Measurements from ENCODE around the gene ZNF212.
"Not testable (repeated sequence)": the region's sequence is repeated elsewhere in the genome, so short reads cannot be mapped to it uniquely, and the experiment has no call there.

ZNF212 gene

GRCh38 chr7:149255174-149255573 lies 15.7 kb downstream of the ZNF212 start:
- DNase-seq = no peak

- DNase-seq = no peak
Measured at GRCh38 chr7:149256568-149256967, 17.1 kb downstream of the ZNF212 start.

GRCh38 chr7:149257146-149257545 lies 17.7 kb downstream of the ZNF212 start:
- DNase-seq = no peak

DNA sequence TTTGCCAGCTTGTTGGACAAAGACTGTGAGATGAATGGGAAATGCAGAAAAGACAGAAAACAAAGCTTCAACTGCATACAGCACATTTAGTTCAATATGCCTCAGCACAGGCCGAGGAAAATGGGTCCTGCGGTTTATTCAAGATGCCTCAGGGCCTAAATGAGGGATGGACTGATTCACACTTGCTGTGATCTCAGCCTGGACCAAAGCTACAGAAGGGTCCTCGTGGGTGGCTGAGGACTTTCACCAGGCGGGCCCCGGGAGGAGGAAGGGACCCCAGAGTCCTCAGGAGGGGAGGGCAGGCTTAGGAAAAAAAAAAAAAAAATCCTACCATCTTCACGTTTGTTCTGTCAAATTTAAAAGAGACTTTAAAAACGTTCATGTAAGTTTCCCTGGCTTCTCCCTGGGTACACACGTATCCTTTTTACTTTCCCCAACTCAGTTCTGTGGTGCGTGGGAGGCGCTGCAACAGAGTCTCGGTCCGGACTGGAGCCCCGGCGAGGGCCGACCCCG lies 21.9 kb downstream of the ZNF212 start:
- DNase-seq = no peak

DNA sequence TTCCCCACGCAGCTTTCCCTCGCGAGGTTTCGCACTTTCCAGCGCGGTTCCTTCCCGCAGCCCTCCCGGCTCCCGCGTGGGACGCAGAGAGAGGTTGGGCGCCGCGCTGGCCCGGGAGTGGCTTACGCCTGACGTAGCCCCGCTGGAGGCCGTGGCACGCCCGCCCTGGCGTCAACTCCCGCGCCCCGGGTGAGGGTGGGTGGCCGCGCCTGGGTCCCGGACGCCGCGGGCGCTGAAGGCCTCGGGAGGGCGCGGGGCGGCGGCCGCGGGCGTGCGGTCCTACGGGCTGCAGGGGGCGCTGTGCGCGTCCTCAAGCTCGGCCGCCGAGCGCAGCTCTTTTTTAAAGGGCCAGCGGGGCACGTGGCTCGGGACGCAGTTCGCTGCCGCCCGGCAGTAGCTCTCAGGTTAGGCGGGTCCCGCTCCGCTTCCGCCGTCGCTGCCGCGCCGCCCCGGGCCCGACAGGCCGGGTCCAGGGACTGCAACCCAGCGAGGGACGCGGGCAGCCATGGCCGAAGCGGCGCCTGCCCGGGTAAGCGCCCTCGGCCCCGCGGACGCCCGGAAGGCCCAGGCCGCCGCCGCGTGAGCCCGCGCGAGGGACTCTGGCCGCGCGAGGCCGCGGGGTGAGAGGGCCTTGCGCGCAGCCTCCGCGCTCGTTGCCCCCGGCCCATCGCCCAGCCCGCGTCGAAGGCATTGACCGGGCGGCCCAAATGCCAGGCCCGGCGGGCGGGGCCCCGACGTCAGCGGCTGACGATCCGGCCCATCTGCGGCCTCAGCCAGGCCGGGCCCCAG lies 22.6 kb downstream of the ZNF212 start, which contains the start of gene ZNF783:
Gene ZNF783, plus strand, starts transcription at position 368 of the 789 bp plus-strand sequence. Its CDS starts 138 bp downstream, at position 506.
- peak; percentile 80 for DNase-seq

DNA sequence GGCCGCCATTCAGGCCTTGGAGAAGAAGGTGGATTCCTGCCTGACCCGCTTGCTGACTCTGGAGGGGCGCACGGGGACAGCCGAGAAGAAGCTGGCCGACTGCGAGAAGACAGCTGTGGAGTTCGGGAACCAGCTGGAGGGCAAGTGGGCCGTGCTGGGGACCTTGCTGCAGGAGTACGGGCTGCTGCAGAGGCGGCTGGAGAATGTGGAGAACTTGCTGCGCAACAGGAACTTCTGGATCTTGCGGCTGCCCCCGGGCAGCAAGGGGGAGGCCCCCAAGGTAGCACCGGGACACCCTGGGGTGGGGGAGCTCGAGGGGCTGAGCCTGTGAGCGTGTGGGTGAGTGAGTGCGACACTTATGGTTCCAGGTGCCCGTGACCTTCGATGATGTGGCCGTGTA lies 27.0 kb downstream of the ZNF212 start:
- DNase-seq = no peak

DNA sequence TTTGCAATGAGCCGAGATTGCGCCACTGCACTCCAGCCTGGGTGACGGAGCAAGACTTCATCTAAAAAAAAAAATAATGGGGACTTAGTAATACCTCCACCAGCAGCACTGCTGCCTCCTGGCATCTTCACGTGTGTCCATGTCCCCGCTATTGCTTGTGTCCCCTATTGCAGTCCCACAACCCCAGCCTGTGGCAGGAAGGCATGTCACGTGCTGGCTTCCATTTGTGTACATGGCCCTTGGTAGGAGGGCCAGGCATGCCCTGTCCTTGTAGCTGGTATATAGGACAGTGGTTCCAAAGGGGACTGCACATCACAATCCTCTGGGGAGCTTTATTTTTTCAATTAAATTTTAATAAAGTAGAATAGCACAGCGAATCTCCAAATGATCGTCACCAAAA lies 28.3 kb downstream of the ZNF212 start:
- no peak for DNase-seq

DNA sequence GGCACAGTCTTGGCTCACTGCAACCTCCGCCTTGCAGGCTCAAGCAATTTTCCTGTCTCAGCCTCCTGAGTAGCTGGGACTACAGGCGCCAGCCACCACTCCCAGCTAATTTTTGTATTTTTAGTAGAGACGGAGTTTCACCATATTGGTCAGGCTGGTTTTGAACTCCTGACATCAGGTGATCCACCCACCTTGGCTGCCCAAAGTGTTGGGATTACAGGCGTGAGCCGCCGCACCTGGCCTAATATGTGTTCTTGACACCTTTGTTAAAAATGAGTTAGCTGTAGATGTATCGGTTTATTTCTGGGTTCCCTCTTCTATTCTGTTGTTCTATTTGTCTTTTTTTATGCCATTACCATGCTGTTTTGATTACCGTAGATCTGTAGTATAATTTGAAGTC lies 35.0 kb downstream of the ZNF212 start:
- DNase-seq = not testable (repeated sequence)

DNA sequence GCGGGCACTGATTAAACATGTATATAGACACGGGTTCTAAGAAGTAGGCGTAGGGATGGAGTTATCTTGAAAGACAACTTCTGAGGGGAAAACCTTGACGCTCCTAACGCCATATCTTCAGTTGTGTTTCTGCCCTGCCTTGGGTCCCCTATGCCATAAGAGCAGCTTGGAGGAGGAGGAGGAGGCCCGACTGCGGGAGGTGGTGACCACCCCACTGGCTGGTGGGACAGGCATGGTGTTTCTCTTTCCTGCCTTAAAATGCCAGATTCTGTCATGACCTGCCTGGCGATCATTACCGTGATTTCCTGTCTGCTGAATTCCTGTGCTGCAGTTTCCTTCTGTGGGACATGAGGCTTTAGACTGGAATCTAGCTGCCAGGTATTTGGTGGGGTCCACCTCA lies 38.4 kb downstream of the ZNF212 start:
- DNase-seq = no peak

- no peak for DNase-seq
Measured at GRCh38 chr7:149278396-149278795, 38.9 kb downstream of the ZNF212 start.

- no peak for DNase-seq
Measured at GRCh38 chr7:149279111-149279743, 39.8 kb downstream of the ZNF212 start.

- DNase-seq = no peak
Measured at GRCh38 chr7:149280151-149280550, 40.7 kb downstream of the ZNF212 start.

- DNase-seq = no peak
Measured at GRCh38 chr7:149280661-149281507, 41.4 kb downstream of the ZNF212 start.

DNA sequence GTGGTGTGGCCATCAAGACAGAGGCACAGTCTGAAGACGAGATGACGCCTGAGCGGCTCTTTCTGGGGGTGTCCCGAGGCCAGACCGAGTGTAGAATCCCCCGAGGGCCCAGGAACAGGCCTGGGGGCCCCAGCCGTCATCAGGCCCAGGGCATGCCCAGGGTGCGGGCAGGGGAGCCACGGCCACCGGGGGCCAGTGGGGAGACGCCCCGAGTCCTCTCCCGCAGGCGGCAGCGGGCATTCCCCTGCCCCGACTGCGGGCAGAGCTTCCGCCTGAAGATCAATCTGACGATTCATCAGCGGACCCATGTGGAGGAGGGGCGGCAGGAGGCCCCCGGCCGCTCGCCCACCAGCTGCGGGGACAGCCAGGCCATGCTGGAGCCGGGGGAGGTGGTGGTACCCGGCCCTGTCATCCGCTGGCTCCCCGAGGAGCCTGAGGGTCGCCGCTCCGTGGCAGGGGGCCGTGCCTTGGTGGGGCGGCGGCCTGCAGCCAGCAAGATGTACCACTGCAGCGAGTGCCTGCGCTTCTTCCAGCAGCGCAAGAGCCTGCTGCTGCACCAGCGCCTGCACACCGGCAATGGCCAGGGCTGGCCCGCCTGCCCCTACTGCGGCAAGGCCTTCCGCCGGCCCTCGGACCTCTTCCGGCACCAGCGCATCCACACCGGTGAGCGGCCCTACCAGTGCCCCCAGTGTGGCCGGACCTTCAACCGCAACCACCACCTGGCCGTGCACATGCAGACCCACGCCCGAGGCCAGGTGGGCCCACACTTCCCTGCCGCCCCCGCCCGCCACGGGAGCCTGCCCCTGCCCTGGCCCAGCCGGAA lies 42.3 kb downstream of the ZNF212 start:
- no peak for DNase-seq

DNA sequence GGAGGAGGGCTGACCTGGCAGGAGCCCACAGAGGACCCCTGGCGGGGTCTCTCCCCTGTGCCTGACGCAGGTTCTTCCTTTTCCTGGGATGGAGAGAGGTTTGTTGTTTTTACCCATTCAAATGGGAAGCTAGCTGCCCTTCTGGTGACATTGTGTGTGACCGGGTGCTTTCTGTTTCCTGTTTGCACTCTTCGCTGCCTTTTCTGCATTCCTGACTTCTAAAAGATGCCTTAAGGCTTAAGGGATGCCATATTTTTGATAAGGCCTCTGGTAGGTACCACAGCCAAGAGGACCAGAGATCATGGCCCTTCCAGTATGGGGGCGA lies 42.8 kb downstream of the ZNF212 start:
- no peak for DNase-seq

DNA sequence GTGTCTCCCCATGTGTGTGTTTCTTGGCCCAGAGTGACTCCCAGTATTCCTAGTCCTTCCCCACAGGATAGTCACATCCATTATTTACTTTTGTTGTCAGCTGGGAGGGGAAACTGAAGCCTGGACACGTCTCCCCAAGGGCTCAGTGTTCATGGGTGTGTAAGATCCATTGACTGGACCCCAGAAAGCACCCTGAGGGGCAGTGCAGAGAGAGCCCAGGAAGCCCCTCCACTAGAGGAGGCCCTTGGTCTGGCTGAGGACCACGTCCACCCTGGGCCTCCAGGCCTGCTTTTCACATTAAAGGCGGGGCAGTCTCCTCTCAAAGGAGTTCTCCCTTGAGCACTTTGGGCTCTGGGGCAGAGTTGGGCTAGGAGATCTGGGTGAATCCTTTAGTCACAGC lies 43.9 kb downstream of the ZNF212 start:
- peak; percentile 6 for DNase-seq

GRCh38 chr7:149284343-149284742 lies 44.9 kb downstream of the ZNF212 start:
- DNase-seq = no peak

DNA sequence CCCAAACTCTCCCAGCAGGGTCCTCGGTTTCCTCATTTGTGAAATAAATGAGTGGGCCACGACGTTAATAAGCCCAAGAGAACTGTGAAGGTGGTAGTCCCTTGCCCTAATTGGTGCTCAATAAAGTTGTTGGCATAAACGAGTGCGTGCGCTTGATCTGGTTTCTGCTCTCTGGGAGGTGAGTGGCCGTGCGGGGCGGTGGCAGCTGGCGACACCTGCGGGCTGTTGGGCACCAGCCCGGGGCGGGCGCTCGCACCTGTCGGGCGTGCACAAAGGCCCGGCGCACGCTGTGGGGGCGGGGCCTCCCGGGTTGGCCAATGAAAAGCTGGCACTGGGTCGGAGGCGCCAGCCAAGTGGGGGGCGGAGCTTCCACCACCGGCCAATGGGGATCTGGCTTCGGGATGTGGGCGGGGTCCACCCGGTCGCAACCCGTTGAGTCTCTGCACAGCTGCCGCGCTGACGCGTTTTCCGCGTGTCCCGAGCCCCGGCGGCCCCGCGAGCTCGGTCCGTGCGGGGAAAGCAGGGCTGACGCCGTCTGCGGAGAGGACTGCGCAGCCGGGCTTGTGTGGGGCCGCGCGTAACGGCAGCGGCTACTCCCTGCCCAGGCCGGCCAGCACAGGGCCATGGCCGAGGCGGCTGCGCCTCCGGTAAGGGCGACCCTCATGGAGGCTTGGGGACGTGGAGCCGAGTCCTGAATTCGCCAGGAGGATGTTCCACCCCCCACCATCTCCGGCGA lies 45.6 kb downstream of the ZNF212 start:
- DNase-seq = peak; percentile 87

- DNase-seq = no peak
Measured at GRCh38 chr7:149285603-149286002, 46.2 kb downstream of the ZNF212 start.

DNA sequence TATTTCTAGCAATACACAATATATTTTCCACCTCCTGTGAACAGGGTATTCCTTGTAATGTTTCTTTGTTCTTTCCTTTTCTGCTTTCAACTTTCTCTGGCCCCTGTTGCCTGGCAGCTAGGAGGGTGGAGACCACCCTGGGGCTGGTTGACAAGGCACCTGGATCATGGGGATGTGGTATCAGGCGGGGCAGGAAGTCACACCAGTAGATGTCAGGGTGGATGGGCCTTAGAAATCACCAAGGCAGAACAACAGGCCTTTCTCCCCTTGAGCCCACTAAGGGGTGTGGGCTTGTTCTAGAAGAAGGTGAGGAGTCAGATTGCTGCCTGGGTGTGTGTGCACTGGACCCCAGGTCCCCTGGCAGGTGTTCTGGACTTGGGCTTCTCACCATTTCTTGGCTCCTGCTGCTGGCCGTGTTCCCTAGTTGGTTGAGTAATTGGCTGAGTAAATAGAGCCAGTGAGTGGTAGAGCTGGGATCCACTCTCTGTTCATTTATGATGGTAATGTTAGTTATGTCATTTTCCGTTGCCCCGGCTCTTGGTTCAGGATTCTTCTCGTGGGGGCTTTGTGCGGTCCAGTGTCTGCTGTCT lies 47.5 kb downstream of the ZNF212 start:
- DNase-seq = no peak

DNA sequence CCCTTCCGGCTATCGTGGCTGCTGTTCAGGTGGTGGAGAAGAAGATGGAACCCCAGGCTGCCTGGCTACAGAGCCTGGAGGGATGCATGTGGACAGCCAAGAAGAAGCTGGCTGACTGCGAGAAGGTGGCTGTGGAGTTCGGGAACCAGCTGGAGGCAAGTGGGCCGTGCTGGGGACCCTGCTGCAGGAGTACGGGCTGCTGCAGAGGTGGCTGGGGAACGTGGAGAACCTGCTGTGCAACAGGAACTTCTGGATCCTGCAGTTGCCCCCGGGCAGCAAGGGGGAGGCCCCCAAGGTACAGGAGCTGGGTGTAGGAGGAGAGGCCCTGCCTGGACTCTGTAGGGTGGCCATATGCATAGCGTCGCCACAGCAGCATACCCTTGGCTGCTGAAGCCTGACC lies 48.2 kb downstream of the ZNF212 start:
- no peak for DNase-seq

All from MV-4-11 (cell line).